ENCODE data around the gene POP5.

POP5 gene

GRCh38 chr12:120599672-120600552 lies 18.7 kb upstream of the POP5 start:
- Histone ChIP-seq H3K9ac (ENCODE audit: low read length) (no peak overlapping the region), H3K4me3 (ENCODE audit: insufficient read depth, low read length, poor library complexity, severe bottlenecking) (no peak overlapping the region), H3K9me3 (ENCODE audit: insufficient read depth, low read length) (no peaks in the 10 kb centered on the region), H3K27ac (ENCODE audit: low read depth, low read length) (no peak overlapping the region), H3K9me2 (replicated peaks; ENCODE audit: insufficient read depth, low read length) (no peaks in the 10 kb centered on the region), H3K4me2 (ENCODE audit: low read depth, low read length, poor library complexity, severe bottlenecking) (no peak overlapping the region), H3K27me3 (ENCODE audit: low read length) (no peaks in the 10 kb centered on the region), H3F3A (ENCODE audit: insufficient read depth) (no peaks in the 10 kb centered on the region), H3K36me3 (ENCODE audit: low read length) (no peaks in the 10 kb centered on the region), H3K79me2 (ENCODE audit: insufficient read depth, low read length) (no peaks in the 10 kb centered on the region), H2AFZ (ENCODE audit: low read depth, low read length, severe bottlenecking) (no peak overlapping the region), H4K20me1 (ENCODE audit: low read depth, low read length) (no peaks in the 10 kb centered on the region)
- TF ChIP-seq EZH2phosphoT487 (conservative IDR thresholded peaks at IDR 0.05; ENCODE audit: low read length), result no peak
- TF ChIP-seq, protein P1, sequence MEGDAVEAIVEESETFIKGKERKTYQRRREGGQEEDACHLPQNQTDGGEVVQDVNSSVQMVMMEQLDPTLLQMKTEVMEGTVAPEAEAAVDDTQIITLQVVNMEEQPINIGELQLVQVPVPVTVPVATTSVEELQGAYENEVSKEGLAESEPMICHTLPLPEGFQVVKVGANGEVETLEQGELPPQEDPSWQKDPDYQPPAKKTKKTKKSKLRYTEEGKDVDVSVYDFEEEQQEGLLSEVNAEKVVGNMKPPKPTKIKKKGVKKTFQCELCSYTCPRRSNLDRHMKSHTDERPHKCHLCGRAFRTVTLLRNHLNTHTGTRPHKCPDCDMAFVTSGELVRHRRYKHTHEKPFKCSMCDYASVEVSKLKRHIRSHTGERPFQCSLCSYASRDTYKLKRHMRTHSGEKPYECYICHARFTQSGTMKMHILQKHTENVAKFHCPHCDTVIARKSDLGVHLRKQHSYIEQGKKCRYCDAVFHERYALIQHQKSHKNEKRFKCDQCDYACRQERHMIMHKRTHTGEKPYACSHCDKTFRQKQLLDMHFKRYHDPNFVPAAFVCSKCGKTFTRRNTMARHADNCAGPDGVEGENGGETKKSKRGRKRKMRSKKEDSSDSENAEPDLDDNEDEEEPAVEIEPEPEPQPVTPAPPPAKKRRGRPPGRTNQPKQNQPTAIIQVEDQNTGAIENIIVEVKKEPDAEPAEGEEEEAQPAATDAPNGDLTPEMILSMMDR (IDR thresholded peaks at IDR 0.05; ENCODE audit: insufficient read depth, low read length, poor library complexity, severe bottlenecking), result no peak

DNA sequence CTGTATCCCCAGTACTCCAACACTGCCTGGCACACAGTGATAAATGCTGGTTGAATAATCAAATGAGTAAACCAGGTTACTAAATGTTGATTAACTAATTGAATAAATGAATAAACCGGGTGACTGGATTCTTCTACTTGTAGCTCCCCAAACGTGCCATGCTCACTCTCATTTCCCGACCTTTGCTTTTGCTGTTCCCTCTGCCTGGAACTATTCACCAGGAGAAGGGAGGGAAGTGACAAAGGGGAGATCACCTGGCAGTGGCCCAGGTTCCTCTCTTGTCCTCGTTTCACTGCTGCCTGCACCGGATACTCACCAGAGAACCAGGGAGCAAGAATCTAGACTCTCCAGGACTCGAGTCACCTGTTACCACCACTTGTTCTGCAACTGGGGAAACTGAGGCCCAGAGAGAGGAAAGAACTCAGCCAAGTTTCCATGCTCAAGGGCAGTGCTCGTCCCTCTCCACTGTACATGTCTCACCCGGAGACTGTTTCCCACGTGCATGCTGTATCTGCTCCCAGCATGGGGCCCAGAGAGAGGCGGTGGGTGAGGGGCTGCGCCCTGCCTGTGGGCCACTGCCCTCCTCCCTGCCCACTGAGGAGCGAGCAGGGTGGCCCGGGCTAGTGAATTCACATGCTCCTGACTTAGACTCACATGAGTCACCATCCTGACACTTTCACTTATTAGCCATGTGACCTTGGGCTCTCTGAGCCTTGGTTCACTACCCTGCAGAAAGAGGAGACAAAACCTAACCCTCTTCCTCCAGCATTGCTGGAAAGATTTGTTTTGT lies 17.7 kb upstream of the POP5 start:
- H3K4me3 ChIP-seq (ENCODE audit: insufficient read depth, low read length, poor library complexity, severe bottlenecking), result no peak overlapping the region
- no peaks in the 10 kb centered on the region for H3K9me2 ChIP-seq (replicated peaks; ENCODE audit: insufficient read depth, low read length)
- H3K27ac ChIP-seq (ENCODE audit: low read depth, low read length), result no peak overlapping the region
- no peaks in the 10 kb centered on the region for H4K20me1 ChIP-seq (ENCODE audit: low read depth, low read length)
- H2AFZ ChIP-seq (ENCODE audit: low read depth, low read length, severe bottlenecking), result no peak overlapping the region
- H3K79me2 ChIP-seq (ENCODE audit: insufficient read depth, low read length), result no peaks in the 10 kb centered on the region
- H3K4me2 ChIP-seq (ENCODE audit: low read depth, low read length, poor library complexity, severe bottlenecking), result no peak overlapping the region
- H3K9ac ChIP-seq (ENCODE audit: low read length), result no peak overlapping the region
- no peaks in the 10 kb centered on the region for H3K36me3 ChIP-seq (ENCODE audit: low read length)
- no peaks in the 10 kb centered on the region for H3K27me3 ChIP-seq (ENCODE audit: low read length)
- H3K9me3 ChIP-seq (ENCODE audit: insufficient read depth, low read length), result no peaks in the 10 kb centered on the region
- no peak for TF ChIP-seq EZH2phosphoT487 (conservative IDR thresholded peaks at IDR 0.05; ENCODE audit: low read length)
- TF ChIP-seq, protein P1 (IDR thresholded peaks at IDR 0.05; ENCODE audit: insufficient read depth, low read length, poor library complexity, severe bottlenecking), result no peak
- H3F3A ChIP-seq (ENCODE audit: insufficient read depth), result no peaks in the 10 kb centered on the region

DNA sequence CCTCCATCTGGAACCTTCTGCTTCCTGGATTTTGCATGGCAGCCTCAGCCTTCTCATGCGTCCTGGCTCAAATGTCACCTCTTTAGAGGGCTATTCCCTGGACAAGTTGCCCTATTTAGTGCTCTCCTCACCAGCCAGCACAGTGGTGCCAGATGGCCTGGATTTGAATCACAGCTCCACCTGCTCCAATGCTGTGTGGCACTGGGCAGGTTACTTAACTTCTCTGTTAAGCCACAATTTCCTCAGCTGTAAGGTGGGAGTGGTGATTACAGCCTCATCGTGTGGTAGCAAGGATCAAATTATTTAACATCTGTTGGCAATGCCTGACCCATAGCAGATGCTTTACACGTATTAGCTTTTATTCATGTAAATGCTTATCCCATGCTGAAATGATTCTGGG lies 16.7 kb upstream of the POP5 start:
- no peak for TF ChIP-seq EZH2phosphoT487 (conservative IDR thresholded peaks at IDR 0.05; ENCODE audit: low read length)
- TF ChIP-seq, protein P1 (IDR thresholded peaks at IDR 0.05; ENCODE audit: insufficient read depth, low read length, poor library complexity, severe bottlenecking), result no peak
- H2AFZ ChIP-seq (ENCODE audit: low read depth, low read length, severe bottlenecking), result no peak overlapping the region
- H3K4me3 ChIP-seq (ENCODE audit: insufficient read depth, low read length, poor library complexity, severe bottlenecking), result no peak overlapping the region
- H3K4me2 ChIP-seq (ENCODE audit: low read depth, low read length, poor library complexity, severe bottlenecking), result no peak overlapping the region
- no peaks in the 10 kb centered on the region for H3K27me3 ChIP-seq (ENCODE audit: low read length)
- no peaks in the 10 kb centered on the region for H3K79me2 ChIP-seq (ENCODE audit: insufficient read depth, low read length)
- H3K9ac ChIP-seq (ENCODE audit: low read length), result no peak overlapping the region
- H4K20me1 ChIP-seq (ENCODE audit: low read depth, low read length), result no peaks in the 10 kb centered on the region
- no peaks in the 10 kb centered on the region for H3F3A ChIP-seq (ENCODE audit: insufficient read depth)
- no peaks in the 10 kb centered on the region for H3K9me2 ChIP-seq (replicated peaks; ENCODE audit: insufficient read depth, low read length)
- no peaks in the 10 kb centered on the region for H3K9me3 ChIP-seq (ENCODE audit: insufficient read depth, low read length)
- no peak overlapping the region for H3K27ac ChIP-seq (ENCODE audit: low read depth, low read length)
- H3K36me3 ChIP-seq (ENCODE audit: low read length), result no peaks in the 10 kb centered on the region

All from SU-DHL-6 (cell line).